Esophagus squamous epithelium (tissue), 5 donors: ENCODE results near the gene TBX10. TPM values are rescaled to one million over a fixed set of nuclear protein-coding genes. Genes with fewer than 3 reads are reported as not detected.
"Not testable (repeated sequence)": the region's sequence is repeated elsewhere in the genome, so short reads cannot be mapped to it uniquely, and the experiment has no call there.

Experiments used
- DNase-seq: peaks from one replicate; lab custom pipeline; 2025; lab: John Stamatoyannopoulos, UW
- H3K27ac ChIP-seq, 4 donors: fragments of 200-600 bp; sonication (generic); one replicate each; pipeline ENCODE4 v1.5.1; 2016 to 2019; ENCODE audit warnings: mild to moderate bottlenecking in 1 of 4
- H3K27me3 ChIP-seq, 4 donors: fragments of 200-600 bp; sonication (generic); 1 replicate in 3 of 4; 2 replicates in 1 of 4; pipeline versions ENCODE4 v1.5.1 to v1.6.0; 2017 to 2021; ENCODE audit warnings: antibody characterized with exemption in 1 of 4
- H3K36me3 ChIP-seq, 3 donors: fragments of 200-600 bp; sonication (generic); one replicate each; pipeline ENCODE4 v1.5.1; 2016 to 2019
- H3K4me1 ChIP-seq, 3 donors: fragments of 200-600 bp; sonication (generic); one replicate each; pipeline ENCODE4 v1.5.1; 2017 to 2019
- H3K4me3 ChIP-seq, 4 donors: fragments of 200-600 bp; sonication (generic); 1 replicate in 3 of 4; 2 replicates in 1 of 4; pipeline ENCODE4 v1.5.1; 2016 to 2019; ENCODE audit warnings: mild to moderate bottlenecking in 2 of 4, moderate library complexity in 1 of 4
- H3K9me3 ChIP-seq, 3 donors: fragments of 200-600 bp; sonication (generic); one replicate each; pipeline ENCODE4 v1.5.1; 2016 to 2019
- POLR2A ChIP-seq, 4 donors: fragments of 450-650 bp; IDR thresholded peaks; one replicate each; pipeline ENCODE4 v1.6.1; 2017; ENCODE audit warnings: antibody characterized with exemption in 4 of 4, mild to moderate bottlenecking in 4 of 4, moderate library complexity in 3 of 4
- WGBS, 2 donors: methylation state at CpG; one replicate each; pipeline ENCODE4 v1.1.5; 2018; 5-methylcytosine and 5-hydroxymethylcytosine counted together
- intact Hi-C: fragments of 100-400 bp; cut with DNase I; formaldehyde crosslinking; loops from one replicate; pipeline ENCODE4 v1.15.0; 2022
- total RNA-seq, 4 donors: library from RNA; depleted of rRNA; stranded (reverse); fragments of >200 nt; gene quantifications; one replicate each; pipeline ENCODE4 v1.1.0, GENCODE V29; 2016
- TF ChIP-seq, protein P1 (sequence below), 6 experiments: fragments of 450-650 bp in 4 of 6; fragments of 200-600 bp in 2 of 6; sonication (generic) in 2 of 6; IDR thresholded peaks; one replicate each; pipeline ENCODE4 v1.5.1; 2016 to 2019; ENCODE audit warnings: antibody characterized with exemption in 6 of 6, mild to moderate bottlenecking in 4 of 6, moderate library complexity in 4 of 6
- donor health status: DM: yes; HTN: yes; CAD: no.

Gene TBX10
- total RNA-seq, 4 donors from 2014 or later, result not detected

DNA sequence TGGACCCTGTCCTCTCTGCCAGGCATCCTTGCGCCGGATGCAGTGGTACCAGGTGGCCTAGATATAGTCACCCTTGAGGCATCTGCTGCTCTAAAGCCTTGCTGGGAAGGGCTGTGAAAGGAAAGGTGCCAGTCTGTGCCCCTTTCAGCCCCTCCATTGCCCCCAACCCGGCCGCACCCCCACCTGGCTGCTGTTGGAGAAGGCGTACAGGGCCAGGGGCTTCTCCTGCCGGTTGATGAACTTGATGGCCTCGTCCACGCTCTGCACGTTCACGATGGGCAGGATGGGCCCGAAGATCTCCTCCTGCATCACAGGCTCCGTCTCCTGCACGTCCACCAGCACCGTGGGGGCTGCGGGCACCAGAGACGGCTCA lies 24.6 kb upstream of the TBX10 start:
- Histone ChIP-seq H3K36me3 (peaks cover 0 to 54% (median 0%) of the 10 kb centered on the region in 3 donors), H3K9me3 (no peaks in the 10 kb centered on the region), H3K4me3 (no peak overlapping the region), H3K4me1 (peaks cover 0 to 2% (median 0%) of the 10 kb centered on the region in 3 donors), H3K27me3 (peaks cover 0 to 4% (median 0%) of the 10 kb centered on the region in 4 donors), H3K27ac (no peak overlapping the region)
- DNase-seq, result no peak
- TF ChIP-seq, protein P1, sequence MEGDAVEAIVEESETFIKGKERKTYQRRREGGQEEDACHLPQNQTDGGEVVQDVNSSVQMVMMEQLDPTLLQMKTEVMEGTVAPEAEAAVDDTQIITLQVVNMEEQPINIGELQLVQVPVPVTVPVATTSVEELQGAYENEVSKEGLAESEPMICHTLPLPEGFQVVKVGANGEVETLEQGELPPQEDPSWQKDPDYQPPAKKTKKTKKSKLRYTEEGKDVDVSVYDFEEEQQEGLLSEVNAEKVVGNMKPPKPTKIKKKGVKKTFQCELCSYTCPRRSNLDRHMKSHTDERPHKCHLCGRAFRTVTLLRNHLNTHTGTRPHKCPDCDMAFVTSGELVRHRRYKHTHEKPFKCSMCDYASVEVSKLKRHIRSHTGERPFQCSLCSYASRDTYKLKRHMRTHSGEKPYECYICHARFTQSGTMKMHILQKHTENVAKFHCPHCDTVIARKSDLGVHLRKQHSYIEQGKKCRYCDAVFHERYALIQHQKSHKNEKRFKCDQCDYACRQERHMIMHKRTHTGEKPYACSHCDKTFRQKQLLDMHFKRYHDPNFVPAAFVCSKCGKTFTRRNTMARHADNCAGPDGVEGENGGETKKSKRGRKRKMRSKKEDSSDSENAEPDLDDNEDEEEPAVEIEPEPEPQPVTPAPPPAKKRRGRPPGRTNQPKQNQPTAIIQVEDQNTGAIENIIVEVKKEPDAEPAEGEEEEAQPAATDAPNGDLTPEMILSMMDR (IDR thresholded peaks at IDR 0.05), result no peak
- TF ChIP-seq POLR2A (IDR thresholded peaks at IDR 0.05), result no peak
- intact Hi-C loops, result no loop called here
- WGBS, 2 donors, result 67% methylated on average over 1 of the region's 16 CpGs; no CpG with 5 or more reads in 1 of the 2 donors

DNA sequence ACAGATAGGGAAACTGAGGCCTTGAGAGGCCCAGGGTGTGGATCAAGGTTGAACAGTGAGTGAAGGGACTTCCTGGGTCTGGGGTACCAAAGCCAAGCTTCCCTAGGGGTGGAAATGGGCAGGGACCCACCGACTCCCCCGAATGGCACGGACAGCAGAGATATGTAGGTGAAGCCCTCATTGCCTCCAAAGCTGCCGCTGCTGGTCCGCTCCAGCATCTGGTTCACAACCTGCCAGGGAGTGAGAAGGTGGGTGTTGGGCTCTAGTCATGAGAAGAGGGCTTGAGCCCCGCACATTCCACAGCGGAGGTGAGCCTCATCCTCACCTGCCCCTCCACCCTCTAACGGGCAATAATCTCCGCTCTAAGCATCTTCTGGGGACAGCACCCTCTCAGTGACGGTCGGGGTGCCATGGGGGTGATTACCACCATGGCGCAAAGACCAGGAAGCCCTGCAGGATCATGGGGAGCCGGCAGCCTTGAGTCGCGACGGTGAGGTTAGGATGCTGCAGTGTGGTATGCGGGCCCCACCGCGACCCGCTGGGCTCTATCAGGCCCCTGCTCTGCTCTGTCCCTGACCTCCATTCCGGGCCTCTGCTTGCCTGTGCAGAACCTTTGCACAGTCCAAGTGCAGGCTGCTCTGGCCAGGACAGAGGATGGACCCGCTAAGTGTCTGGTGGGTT lies 24.1 kb upstream of the TBX10 start:
- peaks cover 0 to 4% (median 0%) of the 10 kb centered on the region in 4 donors for H3K27me3 ChIP-seq
- no peak overlapping the region for H3K4me3 ChIP-seq
- DNase-seq, result no peak
- intact Hi-C loops, result no loop called here
- H3K36me3 ChIP-seq, result peaks cover 0 to 54% (median 0%) of the 10 kb centered on the region in 3 donors
- TF ChIP-seq POLR2A (IDR thresholded peaks at IDR 0.05), result no peak
- TF ChIP-seq, protein P1 (IDR thresholded peaks at IDR 0.05), result no peak
- no peak overlapping the region for H3K27ac ChIP-seq
- H3K4me1 ChIP-seq, result peaks cover 0 to 7% (median 0%) of the 10 kb centered on the region in 3 donors
- H3K9me3 ChIP-seq, result no peaks in the 10 kb centered on the region
- 93% methylated on average over 5 of the region's 22 CpGs; no CpG with 5 or more reads in 1 of the 2 donors for WGBS, 2 donors

DNA sequence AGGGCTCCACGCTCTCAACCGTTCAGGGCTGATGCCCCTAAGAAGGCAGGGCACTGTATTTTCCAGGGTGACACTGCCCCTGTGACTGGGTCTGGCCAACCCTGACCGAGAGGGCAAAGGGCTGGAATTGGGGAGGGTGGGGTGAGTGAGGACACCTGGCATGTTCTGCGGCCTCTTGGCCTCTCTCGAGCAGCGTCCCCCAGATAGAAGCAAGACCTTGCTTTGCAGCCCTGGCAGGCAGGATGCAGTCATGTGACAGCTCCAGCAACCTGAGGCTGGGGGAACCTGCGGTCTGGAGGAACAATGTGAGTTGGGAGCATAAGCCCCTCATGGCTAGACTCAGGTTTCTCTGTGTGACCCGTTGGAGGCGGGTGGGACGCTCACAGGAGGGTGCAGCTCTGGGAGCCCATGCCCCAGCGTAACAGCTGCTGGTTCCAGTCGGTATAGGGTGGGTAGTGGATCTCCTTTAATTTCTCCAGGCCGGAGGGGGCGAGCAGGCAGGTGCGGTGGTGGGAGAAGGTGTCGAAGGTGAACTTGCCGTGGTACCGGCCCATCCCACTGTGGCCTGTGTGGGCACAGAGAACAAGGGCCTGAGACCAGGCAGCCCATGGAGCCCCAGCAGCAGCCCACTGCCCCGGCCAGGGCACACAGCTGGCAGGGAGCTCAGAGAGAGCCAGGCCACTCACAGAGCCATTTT lies 23.4 kb upstream of the TBX10 start:
- Histone ChIP-seq H3K4me1 (peaks cover 3 to 14% (median 3%) of the 10 kb centered on the region in 3 donors), H3K27ac (no peak overlapping the region), H3K9me3 (no peaks in the 10 kb centered on the region), H3K36me3 (peaks cover 0 to 54% (median 0%) of the 10 kb centered on the region in 3 donors), H3K27me3 (no peaks in the 10 kb centered on the region), H3K4me3 (no peak overlapping the region)
- intact Hi-C loops, result no loop called here
- no peak for DNase-seq
- 84 to 89% methylated on average over 4 to 9 of the region's 19 CpGs for WGBS, 2 donors
- no peak for TF ChIP-seq POLR2A (IDR thresholded peaks at IDR 0.05)

DNA sequence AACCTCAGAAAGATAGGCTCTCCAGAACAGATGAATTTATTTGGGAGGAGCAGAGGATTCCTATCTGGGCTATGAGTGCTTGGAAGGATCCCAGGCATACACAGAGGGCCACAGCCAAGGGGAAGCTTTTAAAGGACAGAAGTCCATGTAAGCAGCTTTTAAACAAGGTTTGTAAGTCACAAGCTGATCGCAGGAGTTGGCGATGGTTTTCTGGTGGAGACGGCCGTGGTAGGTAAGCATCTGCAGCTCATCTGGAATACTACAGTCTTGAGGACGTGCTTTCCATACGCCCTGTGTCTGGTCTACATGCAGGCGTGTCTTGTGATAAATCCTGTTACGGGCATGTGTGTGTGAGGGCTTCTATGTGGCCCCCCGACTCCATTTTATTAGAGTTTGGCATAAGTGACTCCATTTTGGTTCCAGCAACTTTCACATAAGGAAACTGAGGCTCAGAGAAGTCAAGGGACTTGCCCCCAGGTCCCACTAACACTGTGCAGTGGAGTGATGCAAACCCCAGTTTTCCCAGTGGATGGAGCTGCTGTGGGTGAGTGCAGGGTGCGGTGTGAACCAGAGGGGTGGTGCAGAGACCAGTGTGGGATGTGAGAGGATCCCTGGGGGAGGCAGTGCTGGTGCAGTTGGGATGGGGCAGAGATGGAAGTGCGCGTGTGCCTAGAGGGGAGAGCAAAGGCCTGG lies 22.7 kb upstream of the TBX10 start:
- peaks cover 0 to 49% (median 0%) of the 10 kb centered on the region in 3 donors for H3K36me3 ChIP-seq
- no peak for DNase-seq
- TF ChIP-seq, protein P1 (IDR thresholded peaks at IDR 0.05), result no peak
- TF ChIP-seq POLR2A (IDR thresholded peaks at IDR 0.05), result no peak
- intact Hi-C loops, result no loop called here
- H3K27ac ChIP-seq, result no peak overlapping the region
- WGBS, 2 donors, result 85 to 86% methylated on average over 10 to 11 of the region's 12 CpGs
- no peak overlapping the region for H3K4me3 ChIP-seq
- H3K4me1 ChIP-seq, result peaks cover 3 to 21% (median 7%) of the 10 kb centered on the region in 3 donors
- no peaks in the 10 kb centered on the region for H3K27me3 ChIP-seq
- H3K9me3 ChIP-seq, result no peaks in the 10 kb centered on the region

DNA sequence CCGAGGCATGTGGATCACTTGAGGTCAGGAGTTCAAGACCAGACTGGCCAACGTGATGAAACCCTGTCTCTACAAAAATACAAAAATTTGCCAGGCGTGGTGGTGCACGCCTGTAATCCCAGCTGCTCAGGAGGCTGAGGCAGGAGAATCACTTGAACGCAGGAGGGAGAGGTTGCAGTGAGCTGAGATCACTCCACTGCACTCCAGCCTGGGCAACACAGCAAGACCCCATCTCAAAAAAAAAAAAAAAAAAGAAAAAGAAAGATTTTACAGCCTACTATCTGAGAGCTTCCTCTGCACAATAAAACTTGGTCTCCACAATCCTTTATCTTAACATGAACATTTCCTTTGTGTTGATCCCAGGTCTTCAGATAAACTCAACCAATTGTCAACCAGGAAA lies 21.2 kb upstream of the TBX10 start:
- H3K9me3 ChIP-seq, H3K27me3 ChIP-seq, intact Hi-C loops, DNase-seq, H3K4me3 ChIP-seq, H3K27ac ChIP-seq: not testable (repeated sequence)
- Histone ChIP-seq H3K4me1 (peaks cover 7 to 36% (median 15%) of the 10 kb centered on the region in 3 donors), H3K36me3 (peaks cover 0 to 34% (median 0%) of the 10 kb centered on the region in 3 donors)
- WGBS, 2 donors, result 48 to 80% methylated on average over 3 to 4 of the region's 5 CpGs

DNA sequence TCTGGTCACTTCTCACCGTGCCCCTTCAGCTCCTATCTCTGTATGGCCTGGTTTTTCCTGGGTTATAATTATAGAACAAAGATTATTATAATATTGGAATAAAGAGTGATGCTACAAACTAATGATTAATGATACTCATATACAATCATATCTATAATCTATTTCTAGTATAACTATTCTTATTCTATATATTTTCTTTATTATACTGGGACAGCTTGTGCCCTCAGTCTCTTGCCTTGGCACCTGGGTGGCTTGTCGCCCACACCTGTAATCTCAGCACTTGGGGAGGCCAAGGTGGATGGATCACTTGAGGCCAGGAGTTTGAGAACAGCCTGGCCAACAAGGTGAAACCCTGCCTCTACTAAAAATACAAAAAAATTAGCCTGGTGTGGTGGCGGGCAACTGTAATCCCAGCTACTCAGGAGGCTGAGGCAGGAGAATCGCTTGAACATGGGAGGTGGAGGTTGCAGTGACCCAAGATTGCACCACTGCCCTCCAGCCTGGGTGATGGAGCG lies 20.1 kb upstream of the TBX10 start:
- Histone ChIP-seq H3K36me3 (peaks cover 0 to 24% (median 0%) of the 10 kb centered on the region in 3 donors), H3K4me1 (peaks cover 7 to 37% (median 15%) of the 10 kb centered on the region in 3 donors)
- H3K27ac ChIP-seq, H3K27me3 ChIP-seq, DNase-seq, intact Hi-C loops, H3K9me3 ChIP-seq, H3K4me3 ChIP-seq: not testable (repeated sequence)
- 30 to 49% methylated on average over 3 to 5 of the region's 5 CpGs for WGBS, 2 donors
